Trophoblast cell (in vitro differentiated cells and primary cell): ENCODE data around the gene CELF1.

ENCODE experiments used
- DNase-seq, 2 donors: peaks; one replicate each; pipeline ENCODE4 v3.0.0-alpha.2; 2016
- H2AFZ ChIP-seq: 2 replicates; pipeline ENCODE4 v1.6.1; 2013; ENCODE audit warnings: low read length, moderate library complexity, mild to moderate bottlenecking; ENCODE audit not compliant: insufficient read depth, poor library complexity
- H2AK5ac ChIP-seq: 2 replicates; pipeline ENCODE4 v1.6.1; 2013; ENCODE audit warnings: mild to moderate bottlenecking, low read length
- H2BK120ac ChIP-seq: 2 replicates; pipeline ENCODE4 v1.6.1; 2013; ENCODE audit warnings: low read length, mild to moderate bottlenecking, moderate library complexity; ENCODE audit not compliant: insufficient read depth, poor library complexity
- H2BK12ac ChIP-seq: 2 replicates; pipeline ENCODE4 v1.6.1; 2013; ENCODE audit warnings: mild to moderate bottlenecking, low read length, moderate library complexity
- H2BK5ac ChIP-seq: 2 replicates; pipeline ENCODE4 v1.6.1; 2013; ENCODE audit warnings: low read length, low read depth, moderate library complexity, mild to moderate bottlenecking; ENCODE audit not compliant: poor library complexity
- H3K14ac ChIP-seq: 2 replicates; pipeline ENCODE4 v1.6.1; 2013; ENCODE audit warnings: mild to moderate bottlenecking, low read length
- H3K18ac ChIP-seq: 2 replicates; pipeline ENCODE4 v1.6.1; 2013; ENCODE audit warnings: mild to moderate bottlenecking, low read length
- H3K23ac ChIP-seq: 2 replicates; pipeline ENCODE4 v1.6.1; 2013; ENCODE audit warnings: low read length
- H3K27ac ChIP-seq: 2 replicates; pipeline ENCODE4 v1.5.1; 2013; ENCODE audit warnings: low read depth, mild to moderate bottlenecking, inconsistent platforms, low read length, moderate library complexity
- H3K27me3 ChIP-seq: 2 replicates; pipeline ENCODE4 v1.6.1; 2013; ENCODE audit warnings: inconsistent platforms, mild to moderate bottlenecking, low read length, moderate library complexity; ENCODE audit not compliant: insufficient read depth
- H3K36me3 ChIP-seq, 2 experiments: 1 replicate in 1 of 2; 2 replicates in 1 of 2; pipeline ENCODE4 v1.6.1; 2013; ENCODE audit warnings: low read length in 2 of 2, mild to moderate bottlenecking in 2 of 2, moderate library complexity in 1 of 2; ENCODE audit not compliant: insufficient read depth in 2 of 2, control insufficient read depth in 1 of 2
- H3K4ac ChIP-seq: 2 replicates; pipeline ENCODE4 v1.6.1; 2013; ENCODE audit warnings: low read depth, mild to moderate bottlenecking, low read length, moderate library complexity
- H3K4me1 ChIP-seq, 2 experiments: 1 replicate in 1 of 2; 2 replicates in 1 of 2; pipeline ENCODE4 v1.6.1; 2013; ENCODE audit warnings: low read length in 2 of 2, mild to moderate bottlenecking in 2 of 2, moderate library complexity in 1 of 2; ENCODE audit not compliant: insufficient read depth in 2 of 2, control insufficient read depth in 1 of 2
- H3K4me2 ChIP-seq: 2 replicates; pipeline ENCODE4 v1.6.1; 2013; ENCODE audit warnings: inconsistent platforms, mild to moderate bottlenecking, low read length, moderate library complexity
- H3K4me3 ChIP-seq: 2 replicates; pipeline ENCODE4 v1.5.1; 2013; ENCODE audit warnings: mild to moderate bottlenecking, low read depth, low read length, inconsistent platforms
- H3K79me1 ChIP-seq: one replicate; pipeline ENCODE4 v1.6.1; 2013; ENCODE audit warnings: low read length
- H3K79me2 ChIP-seq: 2 replicates; pipeline ENCODE4 v1.6.1; 2013; ENCODE audit warnings: low read length, mild to moderate bottlenecking; ENCODE audit not compliant: control insufficient read depth, insufficient read depth, poor library complexity
- H3K9ac ChIP-seq: 2 replicates; pipeline ENCODE4 v1.6.1; 2013; ENCODE audit warnings: mild to moderate bottlenecking, low read length
- H3K9me3 ChIP-seq: 2 replicates; pipeline ENCODE4 v1.6.1; 2013; ENCODE audit warnings: low read depth, mild to moderate bottlenecking, control low read depth, inconsistent platforms, low read length; ENCODE audit not compliant: insufficient read depth
- H4K12ac ChIP-seq: 2 replicates; pipeline ENCODE4 v1.6.1; 2013; ENCODE audit warnings: low read depth, mild to moderate bottlenecking, low read length, moderate library complexity
- H4K8ac ChIP-seq: 2 replicates; pipeline ENCODE4 v1.6.1; 2013; ENCODE audit warnings: low read depth, mild to moderate bottlenecking, low read length, moderate library complexity
- H4K91ac ChIP-seq: one replicate; pipeline ENCODE4 v1.6.1; 2013; ENCODE audit warnings: low read depth, mild to moderate bottlenecking, low read length, moderate library complexity
- WGBS: extraction: QIAGEN DNeasy Blood & Tissue Kit; methylation state at CpG from one replicate; pipeline ENCODE4 v1.1.7; 2013; ENCODE audit warnings: missing lambda C conversion rate; ENCODE audit not compliant: insufficient read length, insufficient coverage; ENCODE audit errors: extremely low coverage; 5-methylcytosine and 5-hydroxymethylcytosine counted together

The CELF1 gene

GRCh38 chr11:47518212-47518964 is 34.5 kb downstream of the CELF1 start:
- H2AFZ ChIP-seq: no peak overlapping the region
- DNase-seq: no peak
- H4K12ac ChIP-seq: no peak overlapping the region
- H3K4me1 ChIP-seq: peaks cover 2 to 5% of the 10 kb centered on the region in 2 experiments
- no peak overlapping the region for H2AK5ac ChIP-seq
- no peak overlapping the region for H3K4me2 ChIP-seq
- no peaks in the 10 kb centered on the region for H3K27me3 ChIP-seq
- no peak overlapping the region for H4K8ac ChIP-seq
- no peak overlapping the region for H3K23ac ChIP-seq
- no peaks in the 10 kb centered on the region for H3K9me3 ChIP-seq
- H3K79me2 ChIP-seq: peaks cover 7% of the 10 kb centered on the region
- H3K14ac ChIP-seq: no peak overlapping the region
- no CpG with 5 or more reads among the region's 3 CpGs for WGBS
- no peak overlapping the region for H4K91ac ChIP-seq
- peaks cover 0 to 1% of the 10 kb centered on the region in 2 experiments for H3K36me3 ChIP-seq
- H2BK120ac ChIP-seq: no peak overlapping the region
- no peak overlapping the region for H3K27ac ChIP-seq
- no peak overlapping the region for H3K18ac ChIP-seq
- H2BK12ac ChIP-seq: no peak overlapping the region
- H3K4me3 ChIP-seq: no peak overlapping the region
- no peak overlapping the region for H2BK5ac ChIP-seq
- H3K79me1 ChIP-seq: no peaks in the 10 kb centered on the region
- H3K9ac ChIP-seq: no peak overlapping the region
- peak overlapping the region; percentile 89 for H3K4ac ChIP-seq

- Histone ChIP-seq H3K9ac (no peak overlapping the region), H3K4me1 (peaks cover 0 to 5% of the 10 kb centered on the region in 2 experiments), H3K14ac (no peak overlapping the region), H3K18ac (no peak overlapping the region), H3K4ac (peak overlapping the region; percentile 89), H2BK120ac (no peak overlapping the region), H2AFZ (no peak overlapping the region), H4K8ac (no peak overlapping the region), H4K12ac (no peak overlapping the region), H3K79me2 (peaks cover 7% of the 10 kb centered on the region), H3K27me3 (no peaks in the 10 kb centered on the region), H3K27ac (no peak overlapping the region), H2BK12ac (no peak overlapping the region), H3K23ac (no peak overlapping the region), H3K36me3 (peaks cover 0 to 1% of the 10 kb centered on the region in 2 experiments), H2AK5ac (no peak overlapping the region), H3K4me2 (no peak overlapping the region), H3K79me1 (peaks cover 2% of the 10 kb centered on the region), H3K9me3 (no peaks in the 10 kb centered on the region), H2BK5ac (no peak overlapping the region), H3K4me3 (no peak overlapping the region), H4K91ac (no peak overlapping the region)
- no peak for DNase-seq
- WGBS: no CpG with 5 or more reads among the region's 10 CpGs
Observed at GRCh38 chr11:47516984-47517853, 35.7 kb downstream of the CELF1 start.

- H3K23ac ChIP-seq: no peak overlapping the region
- peaks cover 6 to 10% of the 10 kb centered on the region in 2 experiments for H3K4me1 ChIP-seq
- no peak overlapping the region for H4K91ac ChIP-seq
- no peak overlapping the region for H4K8ac ChIP-seq
- peaks cover 5% of the 10 kb centered on the region for H3K79me1 ChIP-seq
- H3K9me3 ChIP-seq: no peaks in the 10 kb centered on the region
- no peak overlapping the region for H3K18ac ChIP-seq
- H3K27ac ChIP-seq: no peak overlapping the region
- H3K79me2 ChIP-seq: peaks cover 10% of the 10 kb centered on the region
- no peak overlapping the region for H2AFZ ChIP-seq
- H2BK5ac ChIP-seq: no peak overlapping the region
- no peak overlapping the region for H3K9ac ChIP-seq
- H4K12ac ChIP-seq: no peak overlapping the region
- no peak overlapping the region for H2BK120ac ChIP-seq
- no peak overlapping the region for H2AK5ac ChIP-seq
- DNase-seq: no peak
- no peak overlapping the region for H3K4me2 ChIP-seq
- no peaks in the 10 kb centered on the region for H3K27me3 ChIP-seq
- H2BK12ac ChIP-seq: no peak overlapping the region
- peak overlapping the region; percentile 66 for H3K4ac ChIP-seq
- WGBS: no CpG with 5 or more reads among the region's 3 CpGs
- no peak overlapping the region for H3K14ac ChIP-seq
- H3K36me3 ChIP-seq: peaks cover 0 to 1% of the 10 kb centered on the region in 2 experiments
- H3K4me3 ChIP-seq: no peak overlapping the region
Observed at GRCh38 chr11:47516155-47516554, 36.8 kb downstream of the CELF1 start.

GRCh38 chr11:47514825-47515647 is 37.9 kb downstream of the CELF1 start:
- Histone ChIP-seq H3K18ac (no peak overlapping the region), H3K27ac (no peak overlapping the region), H3K4me3 (no peak overlapping the region), H3K79me1 (peaks cover 5% of the 10 kb centered on the region), H2BK12ac (no peak overlapping the region), H2AFZ (no peak overlapping the region), H4K91ac (no peak overlapping the region), H3K9ac (no peak overlapping the region), H3K23ac (no peak overlapping the region), H3K4me2 (no peak overlapping the region), H3K4me1 (peaks cover 6 to 12% of the 10 kb centered on the region in 2 experiments), H3K4ac (peak overlapping the region; percentile 21), H3K9me3 (no peaks in the 10 kb centered on the region), H3K27me3 (no peaks in the 10 kb centered on the region), H4K8ac (no peak overlapping the region), H2AK5ac (no peak overlapping the region), H3K36me3 (peaks cover 0 to 1% of the 10 kb centered on the region in 2 experiments), H3K14ac (no peak overlapping the region), H2BK120ac (no peak overlapping the region), H3K79me2 (peaks cover 9% of the 10 kb centered on the region), H4K12ac (no peak overlapping the region), H2BK5ac (no peak overlapping the region)
- 100% methylated on average over 1 of the region's 5 CpGs for WGBS
- DNase-seq: peak in 1 of 2 donors; percentile 37
